Fibroblast of skin of left biceps (primary cell): ENCODE data around the gene LRFN5.
A peak's percentile ranks its signal among the peaks of the same experiment; 100 is the strongest.

ENCODE experiments used
- DNase-seq, 2 experiments: peaks; one replicate each; pipeline ENCODE4 v3.0.0-alpha.2; 2013; ENCODE audit warnings: low read depth in 2 of 2

LRFN5 gene

DNA sequence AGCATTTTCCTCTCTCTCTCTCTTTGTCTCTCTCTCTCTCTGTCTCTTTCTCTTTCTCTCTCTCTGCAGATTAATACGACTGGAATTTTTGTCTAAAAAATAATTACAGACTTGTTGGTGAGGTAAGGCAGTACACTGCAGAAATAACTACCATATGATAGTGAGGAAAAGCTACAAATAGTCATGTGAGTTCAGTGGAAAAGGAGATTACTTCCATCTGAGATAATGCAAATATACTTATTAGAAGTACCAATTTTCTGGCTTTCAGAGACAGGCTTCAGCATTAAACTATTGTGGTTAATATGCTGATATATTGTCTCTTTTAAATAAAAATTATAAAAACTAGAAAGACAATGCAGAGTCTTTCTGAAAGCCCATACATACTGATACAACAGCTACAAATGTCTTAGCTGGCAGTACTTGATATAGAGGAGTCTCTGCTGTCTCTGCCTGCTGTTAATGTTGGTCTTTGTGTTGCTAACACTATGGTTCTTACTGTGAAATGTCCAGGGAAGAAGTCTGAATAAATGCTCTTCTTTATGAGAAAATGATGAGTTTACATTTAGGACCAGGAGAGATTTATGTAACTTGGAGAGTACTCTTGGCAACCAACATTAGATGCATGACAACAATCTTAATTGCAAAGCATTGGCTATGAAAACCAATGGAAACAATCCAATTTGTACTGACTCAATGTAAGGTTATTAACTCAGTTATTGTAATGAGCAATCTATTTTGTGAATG is 167.0 kb downstream of the LRFN5 start:
- DNase-seq: no peak

DNA sequence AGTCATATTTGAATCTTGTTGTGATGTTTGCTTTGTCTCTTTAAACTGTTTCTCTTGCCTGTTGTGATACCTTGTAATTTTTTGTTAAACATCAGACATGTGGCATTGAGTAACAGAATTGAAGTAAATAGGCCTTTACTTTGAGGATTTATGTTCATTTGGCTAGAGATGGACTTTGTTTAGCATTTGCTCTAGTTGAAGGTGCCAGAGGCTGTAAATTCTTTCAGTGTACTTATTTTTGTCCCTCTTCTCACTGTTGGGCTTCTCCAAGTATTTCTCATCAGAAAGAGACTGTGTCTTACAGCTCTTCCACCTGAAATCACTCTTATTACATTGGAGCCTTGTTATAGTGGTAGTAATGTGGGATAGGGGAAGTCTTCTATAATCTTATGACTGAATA is 175.8 kb downstream of the LRFN5 start:
- DNase-seq: no peak

DNA sequence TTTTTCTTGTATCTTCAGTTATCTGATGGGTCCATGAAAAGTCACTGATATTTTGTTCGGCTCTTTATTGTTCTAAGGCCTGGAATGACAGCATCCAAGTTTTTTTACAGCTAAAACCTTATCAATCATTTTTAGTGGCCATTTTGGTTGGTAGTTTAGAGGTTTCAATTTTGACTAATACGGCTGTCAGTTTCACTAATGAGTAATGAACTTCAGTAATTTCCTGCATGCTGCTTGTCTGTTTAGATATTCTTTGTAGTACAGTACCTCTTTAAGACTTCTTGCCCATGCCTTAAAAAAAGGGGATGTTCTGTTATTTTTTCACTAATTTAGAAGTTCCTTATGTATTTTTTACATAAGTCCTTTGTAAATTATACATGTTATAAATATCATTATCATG is 176.7 kb downstream of the LRFN5 start:
- no peak for DNase-seq

DNA sequence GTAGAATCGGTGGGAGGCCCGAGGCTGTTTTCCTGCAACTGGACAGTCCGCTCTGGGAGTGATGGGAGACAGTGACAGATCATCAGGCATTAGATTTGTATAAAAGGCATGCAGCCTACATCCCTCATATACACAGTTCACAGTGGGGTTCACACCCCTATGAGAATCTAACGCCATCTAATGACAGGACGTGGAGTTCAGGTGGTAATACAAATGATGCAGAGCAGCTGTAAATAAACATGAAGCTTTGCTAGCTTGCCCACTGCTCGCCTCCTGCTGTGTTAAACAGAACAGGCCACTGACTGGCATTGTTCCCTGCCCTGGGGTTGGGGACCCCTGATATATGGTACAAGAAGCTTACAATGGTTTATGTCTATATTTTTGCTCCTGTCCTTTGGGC is 179.0 kb downstream of the LRFN5 start:
- DNase-seq: no peak

DNA sequence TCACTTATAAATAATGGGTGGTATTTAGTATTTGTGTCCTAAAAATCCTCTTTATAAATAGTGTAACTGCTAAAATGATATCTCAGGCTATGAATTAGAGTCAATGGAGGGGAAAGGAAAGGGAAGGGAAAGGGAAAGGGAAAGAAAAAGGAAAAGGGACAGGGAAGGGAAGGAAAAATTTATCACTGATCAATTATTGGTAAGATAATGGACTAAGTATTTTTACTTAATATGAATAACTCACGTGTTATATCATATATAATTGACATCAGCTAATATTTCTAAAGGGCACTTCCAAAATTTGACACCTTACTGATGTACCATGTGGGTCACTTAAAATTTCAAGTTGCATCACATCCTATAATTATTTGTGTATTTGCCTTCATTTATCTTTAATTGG is 193.1 kb downstream of the LRFN5 start:
- DNase-seq: no peak

DNA sequence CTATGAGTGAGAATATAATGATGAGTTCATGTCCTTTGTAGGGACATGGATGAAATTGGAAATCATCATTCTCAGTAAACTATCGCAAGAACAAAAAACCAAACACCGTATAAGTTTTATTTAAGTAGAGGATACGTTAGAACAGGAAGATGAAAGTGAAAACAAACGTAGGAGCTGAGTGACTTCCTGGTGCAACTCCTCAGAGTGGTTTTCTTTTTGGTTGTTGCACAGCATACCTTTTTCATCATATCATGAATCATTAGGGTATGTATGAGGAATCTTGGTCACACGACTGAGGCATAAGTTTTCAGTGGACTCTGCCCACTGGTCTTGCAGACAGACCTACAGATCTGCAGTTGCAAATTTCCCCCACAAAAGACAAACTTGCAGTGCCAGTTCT is 199.0 kb downstream of the LRFN5 start:
- no peak for DNase-seq

DNA sequence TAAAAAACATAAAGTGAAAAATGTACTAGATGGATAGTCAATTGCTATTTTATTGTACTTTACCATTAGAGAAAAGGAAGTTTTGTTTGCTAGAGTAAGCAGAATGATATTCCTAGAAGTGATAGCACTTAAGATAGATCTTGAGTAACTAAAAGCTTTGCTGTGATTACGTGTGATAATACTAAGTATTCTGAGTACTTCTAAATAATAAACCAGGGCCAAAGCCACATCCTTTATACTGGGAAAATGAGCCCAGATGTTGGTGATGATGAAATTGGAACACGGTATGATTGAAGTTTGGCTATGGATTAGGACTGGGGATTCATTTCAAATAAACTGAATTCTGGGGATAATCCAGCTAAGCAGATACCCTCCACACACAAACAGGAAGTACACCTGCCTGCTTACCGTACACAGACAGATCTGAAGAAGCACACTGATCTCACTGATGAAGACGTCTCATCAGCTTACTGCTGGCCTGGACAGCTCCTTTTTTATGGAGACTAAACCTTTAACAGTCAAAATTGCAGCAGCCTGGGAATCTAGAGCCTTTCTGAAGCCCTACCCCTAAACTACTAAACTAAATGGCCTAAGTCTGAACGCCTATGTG is 199.8 kb downstream of the LRFN5 start:
- DNase-seq: no peak

DNA sequence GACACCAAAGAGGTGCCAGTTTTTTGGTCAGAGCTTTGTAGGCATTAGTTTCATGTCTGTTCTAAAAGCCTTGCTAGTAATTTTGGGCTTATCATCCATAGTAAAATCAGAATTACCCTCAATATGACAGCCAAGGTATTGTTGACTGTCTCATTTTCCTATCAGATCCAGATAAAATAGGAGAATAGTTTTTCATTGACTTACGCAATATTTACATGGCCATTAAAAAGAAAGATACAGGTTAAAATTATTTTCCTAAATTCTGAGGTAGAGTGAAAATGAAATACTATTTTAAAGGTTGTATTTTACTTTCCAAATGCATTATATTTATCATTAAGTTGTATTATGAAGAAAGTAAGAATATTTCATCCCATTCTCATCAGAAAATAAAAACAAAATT is 203.7 kb downstream of the LRFN5 start:
- no peak for DNase-seq

DNA sequence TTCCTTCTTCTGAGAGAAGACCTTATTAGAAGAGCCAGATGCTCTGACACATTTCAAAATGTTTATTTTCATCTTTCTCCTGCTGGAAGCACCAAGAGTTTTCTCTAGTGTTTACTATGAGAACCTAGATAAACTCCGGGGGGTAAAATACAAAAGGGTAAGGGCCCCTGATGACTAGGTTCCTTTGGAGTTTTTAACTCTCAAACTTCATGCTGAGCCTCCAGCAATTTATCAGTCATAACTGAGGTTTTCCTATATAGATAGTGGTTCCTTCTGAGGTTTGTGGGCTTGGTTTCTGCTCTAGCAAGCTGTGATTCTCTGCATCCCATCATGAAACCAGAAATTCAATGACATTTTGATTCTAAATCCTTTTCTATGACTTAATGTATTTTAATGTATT is 210.9 kb downstream of the LRFN5 start:
- no peak for DNase-seq

DNA sequence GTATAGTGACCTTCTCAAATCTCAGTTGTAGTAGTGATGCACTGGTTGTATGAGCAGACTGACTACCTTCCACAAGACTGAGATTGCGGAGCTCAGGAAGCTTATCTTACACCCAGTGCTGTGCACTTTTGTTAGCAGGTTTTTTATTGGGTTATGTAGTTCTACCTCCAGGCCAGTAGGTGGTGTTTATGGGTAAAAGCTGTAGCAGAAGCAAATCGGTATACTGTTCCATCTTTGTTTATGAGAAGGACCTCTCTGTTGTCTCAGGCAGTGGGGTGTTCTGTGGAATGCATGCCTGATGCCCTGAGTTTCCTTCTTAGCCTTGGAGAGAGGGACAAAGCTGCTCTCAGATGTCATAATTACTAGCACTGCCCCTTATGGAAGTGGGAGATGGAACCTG is 217.8 kb downstream of the LRFN5 start:
- DNase-seq: no peak

DNA sequence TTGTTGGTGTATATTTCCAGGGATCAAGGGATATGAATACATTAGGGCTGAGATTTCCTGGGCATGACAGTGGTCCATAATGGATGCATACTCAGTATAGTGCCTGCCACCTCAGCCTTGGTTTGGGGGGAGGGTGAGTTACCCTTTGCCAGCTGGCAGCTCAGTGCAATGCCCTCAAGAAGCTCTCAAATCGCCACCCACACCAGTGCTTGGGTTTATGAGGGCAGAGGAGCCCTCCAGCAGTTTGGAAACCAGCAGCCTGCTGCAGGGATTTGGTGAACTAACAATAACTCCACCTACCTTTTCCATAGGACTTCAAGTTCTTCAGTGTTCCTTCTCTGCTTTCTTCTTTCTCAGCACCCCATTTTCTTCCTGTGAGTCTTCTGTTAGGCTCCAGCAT is 218.9 kb downstream of the LRFN5 start:
- no peak for DNase-seq

DNA sequence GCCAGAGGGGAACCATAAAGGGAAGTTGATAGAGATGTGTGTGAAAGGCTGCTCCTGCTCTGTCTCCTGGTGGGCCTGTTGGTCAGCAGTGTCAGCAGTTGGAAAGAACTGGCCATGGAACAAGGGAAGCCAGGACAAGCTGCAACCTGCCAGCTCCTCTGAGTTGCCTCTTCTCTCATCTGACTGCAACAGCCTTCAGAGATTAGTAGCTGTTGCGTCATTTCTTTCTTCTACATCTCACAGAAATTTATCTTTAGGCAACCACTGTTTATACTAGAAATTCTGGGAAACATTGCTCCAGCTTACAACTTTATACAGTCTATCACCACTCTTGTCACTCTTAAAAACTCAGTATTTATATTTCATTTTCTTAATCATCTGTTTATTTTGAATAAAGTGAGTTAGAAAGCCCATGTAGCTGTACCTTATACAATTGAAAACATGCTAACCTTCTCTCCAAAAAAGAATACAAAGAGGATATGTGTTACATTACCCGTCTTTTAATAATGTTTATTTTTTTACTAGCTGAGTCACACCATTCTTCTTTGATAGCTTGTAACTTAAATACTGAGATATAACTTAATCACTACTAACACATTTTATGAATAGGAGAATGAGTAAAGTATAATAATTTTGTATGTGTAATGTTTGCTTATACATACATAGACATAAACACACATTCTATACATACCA is 224.2 kb downstream of the LRFN5 start:
- peak in 1 of 2 experiments; percentile 2 for DNase-seq

DNA sequence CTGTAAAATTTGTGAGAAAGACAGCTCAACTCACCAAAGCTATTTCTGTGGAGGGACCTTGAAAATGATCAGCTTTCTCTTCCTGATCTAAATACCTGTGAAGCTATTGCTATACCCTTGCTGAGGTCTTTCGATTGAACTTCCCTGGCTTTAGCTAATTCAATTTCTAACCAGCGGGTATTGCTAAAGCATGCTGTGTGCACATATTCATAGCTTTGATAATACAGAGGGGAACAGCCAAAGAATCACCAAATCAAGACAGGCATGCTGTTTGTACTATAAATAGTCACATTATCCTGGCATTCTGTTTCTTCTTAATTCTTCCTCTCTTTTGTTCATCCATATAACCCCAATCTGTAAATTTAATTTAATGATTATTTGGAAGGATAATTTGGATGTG is 233.0 kb downstream of the LRFN5 start:
- no peak for DNase-seq

DNA sequence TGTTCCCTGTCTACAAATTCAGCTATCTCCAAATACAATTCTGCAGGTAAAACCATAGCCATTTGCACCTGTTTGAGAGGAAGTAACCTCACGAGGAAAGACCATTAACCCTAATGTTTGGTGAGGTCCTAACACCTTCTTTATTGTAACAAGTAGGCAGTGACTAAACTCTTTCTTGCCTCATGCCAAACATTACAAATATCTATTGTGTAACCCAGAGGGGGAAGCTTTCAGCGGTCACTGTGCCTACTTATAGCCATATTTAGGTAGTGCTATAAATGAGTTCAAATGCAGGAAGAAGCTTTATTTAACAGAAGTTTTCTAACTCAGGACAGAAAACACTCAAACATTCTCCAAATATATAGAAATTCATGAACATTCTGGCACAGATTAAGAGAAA is 252.7 kb downstream of the LRFN5 start:
- no peak for DNase-seq

DNA sequence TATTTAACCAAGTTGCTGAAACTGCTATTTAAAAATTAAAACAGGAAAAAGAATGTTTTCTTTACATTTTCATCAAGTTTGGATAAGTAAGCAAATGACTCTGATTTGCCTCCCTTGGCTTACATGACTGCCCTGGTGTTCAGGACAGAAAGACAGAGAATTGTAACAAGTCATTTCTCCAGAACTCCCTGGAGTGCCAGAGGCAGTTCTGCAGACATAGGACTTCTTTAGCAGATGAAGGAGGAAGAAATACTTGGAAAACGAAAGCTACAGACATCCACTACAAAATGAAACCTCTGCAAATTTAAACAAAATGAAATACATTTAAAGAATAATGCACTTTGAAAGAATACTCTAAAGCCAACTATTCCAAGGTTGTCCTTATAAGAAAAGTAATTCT is 253.9 kb downstream of the LRFN5 start:
- no peak for DNase-seq

DNA sequence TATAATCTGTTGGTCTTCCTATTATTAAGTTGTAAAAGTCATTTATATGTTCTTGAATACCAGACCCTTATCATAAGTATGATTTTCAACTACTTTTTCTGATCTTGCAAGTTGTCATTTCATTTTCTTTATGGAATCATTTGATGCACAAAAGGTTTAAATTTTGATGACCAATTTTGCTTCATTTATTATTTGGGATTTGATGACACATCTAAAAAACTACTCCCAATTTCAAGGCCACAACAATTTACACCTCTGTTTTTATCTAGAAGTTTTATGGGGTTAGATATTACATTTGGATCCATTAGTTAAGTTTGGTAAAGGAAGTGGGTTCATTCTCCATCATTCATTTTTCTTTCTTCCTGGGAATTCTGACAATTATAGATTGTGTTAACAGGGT is 259.2 kb downstream of the LRFN5 start:
- DNase-seq: no peak

DNA sequence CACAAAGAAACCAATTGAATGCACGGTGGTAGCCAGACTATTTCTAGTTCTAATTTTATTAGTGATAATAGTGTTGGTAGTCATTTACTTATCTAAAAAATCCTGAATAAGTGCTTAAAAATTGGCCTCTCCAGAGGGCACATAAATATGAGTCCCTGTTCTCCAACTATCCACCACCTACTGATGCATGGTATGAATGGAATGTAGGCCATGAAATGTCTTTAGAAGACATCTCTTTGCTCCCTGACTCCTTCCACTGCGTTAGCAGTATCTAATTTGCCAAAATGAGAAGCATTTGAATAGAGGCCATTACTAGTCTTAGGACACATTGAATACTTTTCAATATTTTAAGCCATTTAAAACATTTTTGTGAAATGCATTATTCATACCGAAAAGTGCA is 261.7 kb downstream of the LRFN5 start:
- DNase-seq: peak in 1 of 2 experiments; percentile 10

DNA sequence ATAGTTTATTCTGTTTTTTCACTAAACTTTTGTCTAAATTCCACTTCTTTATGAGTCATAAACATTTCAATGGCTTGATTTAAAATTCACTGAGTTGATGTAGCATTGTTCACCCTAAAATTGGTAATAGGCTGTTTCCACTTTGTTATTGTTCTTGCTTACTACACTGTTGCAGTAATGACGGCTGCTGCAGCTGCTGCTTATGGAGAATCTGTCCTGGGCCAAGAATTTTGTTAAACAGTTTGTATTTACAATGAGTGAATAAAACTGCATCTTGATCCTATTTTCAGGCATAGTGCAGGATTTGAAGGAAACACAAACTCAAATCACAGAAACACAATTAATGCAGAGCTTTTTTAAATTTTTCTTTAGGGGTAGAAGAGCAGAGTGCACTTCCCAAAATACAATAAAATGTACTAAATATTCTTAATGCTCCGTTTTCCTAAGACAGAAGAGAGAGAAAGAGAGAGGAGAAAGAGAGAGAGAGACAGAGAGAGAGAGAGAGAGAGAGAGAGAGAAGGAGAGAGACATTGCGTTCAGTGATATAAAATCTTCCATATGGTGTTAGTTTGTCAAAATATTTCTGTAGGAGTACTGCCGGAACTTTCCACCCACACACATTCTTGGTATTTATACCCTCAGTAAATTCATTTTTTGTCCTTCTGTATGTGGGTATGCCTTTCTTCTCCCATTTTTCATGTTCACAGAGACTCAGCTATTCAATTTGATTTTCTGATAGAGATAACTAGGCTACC is 266.4 kb downstream of the LRFN5 start:
- DNase-seq: peak; percentile 33 to 42

DNA sequence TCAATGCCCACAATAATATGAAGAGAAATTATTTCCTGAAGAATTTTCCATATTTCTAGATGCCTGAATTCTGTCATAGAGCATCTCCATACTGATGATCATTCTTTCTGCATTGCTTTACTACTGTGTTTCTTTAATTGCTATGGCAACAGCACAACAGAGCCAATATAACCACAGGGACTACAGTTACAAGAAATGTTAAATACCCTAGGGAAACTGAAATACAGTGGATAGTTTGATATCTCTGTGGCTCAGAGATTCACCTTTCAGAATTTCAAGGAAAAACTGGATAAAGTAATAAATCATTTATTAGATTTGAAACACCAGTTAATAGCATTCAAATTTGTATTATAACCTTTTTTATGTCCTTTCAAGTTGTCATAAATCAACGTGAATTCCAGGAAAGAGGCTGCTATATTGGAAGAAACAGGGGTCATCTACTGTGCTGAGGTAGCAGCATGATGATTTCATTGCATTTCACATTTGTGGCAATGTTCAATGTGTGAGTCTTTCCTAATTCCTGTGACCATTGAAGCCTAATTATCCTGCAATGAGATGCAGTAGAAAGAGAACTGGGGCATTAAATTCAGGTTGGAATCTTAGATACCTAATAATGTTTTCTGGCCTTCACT is 267.1 kb downstream of the LRFN5 start:
- peak; percentile 67 to 77 for DNase-seq

DNA sequence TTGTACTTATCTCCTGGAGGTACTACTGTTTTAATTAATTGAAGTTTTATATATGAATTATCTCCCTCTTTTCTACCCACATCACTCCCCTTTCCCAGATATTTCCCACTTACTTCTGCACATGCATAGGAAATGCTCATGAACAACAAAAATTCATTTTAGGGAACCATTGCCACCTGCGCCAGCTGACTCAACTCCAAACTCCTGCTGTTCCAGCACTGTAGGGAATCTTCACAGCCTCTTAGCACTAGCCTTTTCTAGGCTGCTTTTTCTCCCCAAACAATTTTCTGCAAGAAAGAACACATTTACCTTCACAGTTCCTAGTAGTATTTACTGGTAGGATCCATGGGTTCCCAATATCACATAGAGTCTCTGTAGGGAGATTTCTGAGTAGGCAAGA is 268.4 kb downstream of the LRFN5 start:
- DNase-seq: no peak

DNA sequence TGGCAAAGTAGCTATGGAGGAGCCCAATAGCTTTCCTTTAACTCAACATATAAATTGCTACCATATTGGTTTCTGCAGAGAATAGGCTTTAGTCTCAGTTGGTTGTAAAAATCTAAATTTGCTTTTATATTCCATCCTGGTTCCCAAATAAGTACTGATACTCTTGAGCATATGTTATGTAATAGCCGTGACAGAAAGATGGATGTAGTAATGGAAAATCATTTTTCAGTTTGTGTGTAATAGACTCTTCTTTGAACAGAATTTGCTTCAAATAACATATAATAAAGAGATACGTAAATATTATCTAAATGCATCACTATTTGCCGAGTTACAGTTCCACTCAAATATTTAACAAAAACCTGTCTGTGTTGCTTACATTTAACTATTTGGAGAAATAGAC is 271.6 kb downstream of the LRFN5 start:
- no peak for DNase-seq

DNA sequence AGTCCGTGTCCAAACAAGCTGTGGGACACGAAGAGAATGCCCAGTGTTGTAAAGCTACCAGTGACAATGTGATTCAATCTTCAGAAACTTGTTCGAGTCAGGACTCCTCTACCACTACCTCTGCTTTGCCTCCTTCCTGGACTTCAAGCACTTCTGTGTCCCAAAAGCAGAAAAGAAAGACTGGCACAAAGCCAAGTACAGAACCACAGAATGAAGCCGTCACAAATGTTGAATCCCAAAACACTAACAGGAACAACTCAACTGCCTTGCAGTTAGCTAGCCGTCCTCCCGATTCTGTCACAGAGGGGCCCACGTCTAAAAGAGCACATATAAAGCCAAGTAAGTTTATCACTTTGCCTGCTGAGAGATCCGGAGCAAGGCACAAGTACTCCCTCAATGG is 284.9 kb downstream of the LRFN5 start:
- no peak for DNase-seq
